ENCODE data around the gene CD72. TPM values are rescaled to one million over a fixed set of nuclear protein-coding genes. Genes with fewer than 3 reads are reported as not detected.
"Not testable (repeated sequence)": the region's sequence is repeated elsewhere in the genome, so short reads cannot be mapped to it uniquely, and the experiment has no call there.

The CD72 gene
- total RNA-seq, 1 experiment from 2014 or later, result 1.4 TPM

DNA sequence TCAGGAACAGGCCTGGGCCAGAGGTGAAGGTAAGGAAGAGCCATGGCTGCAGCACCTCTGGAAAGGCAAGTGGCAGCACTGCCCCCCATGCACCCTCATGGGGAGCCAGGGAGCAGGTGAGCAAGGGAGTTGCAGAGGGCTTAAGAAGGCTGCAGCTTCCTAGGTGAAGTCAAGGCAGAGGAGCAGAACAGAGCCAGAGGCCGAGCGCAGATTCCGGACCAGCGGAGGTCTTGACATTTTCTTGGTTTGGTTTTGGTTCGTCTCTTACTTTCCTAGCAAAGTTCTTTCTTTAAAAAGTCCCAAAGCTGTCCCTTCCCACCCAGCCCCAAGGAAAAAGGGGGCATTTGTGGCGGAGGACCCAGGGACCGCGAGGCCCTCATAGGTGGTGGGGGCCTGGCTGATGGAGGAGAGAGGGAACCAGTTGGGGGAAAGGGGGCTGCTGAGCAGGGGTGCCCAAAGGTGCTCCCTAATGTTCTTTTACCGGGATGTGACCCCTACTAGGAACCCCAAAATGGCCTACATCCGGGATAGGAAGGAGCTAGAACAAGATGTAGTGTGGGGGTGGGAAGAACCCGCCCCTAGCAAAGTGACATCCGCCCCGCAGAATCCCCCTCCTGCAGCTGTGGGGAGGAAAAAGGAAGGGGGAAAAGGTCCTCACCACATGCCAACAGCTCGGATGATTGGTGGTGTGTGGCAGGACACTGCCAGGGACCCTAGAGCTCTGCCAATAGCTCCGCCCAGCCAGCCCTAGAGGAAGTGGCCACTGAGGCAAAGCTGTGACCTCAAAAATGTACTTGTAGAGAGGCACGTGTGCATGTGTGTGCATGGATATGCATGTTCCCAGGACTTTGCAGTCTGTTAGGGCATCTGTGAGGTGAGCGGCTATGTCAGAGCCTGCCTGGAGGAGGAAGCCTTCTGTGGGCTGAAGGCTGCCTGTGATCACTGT lies 914 bp upstream of the CD72 start:
- peak; percentile 40 for DNase-seq (ENCODE audit: low read depth)

DNA sequence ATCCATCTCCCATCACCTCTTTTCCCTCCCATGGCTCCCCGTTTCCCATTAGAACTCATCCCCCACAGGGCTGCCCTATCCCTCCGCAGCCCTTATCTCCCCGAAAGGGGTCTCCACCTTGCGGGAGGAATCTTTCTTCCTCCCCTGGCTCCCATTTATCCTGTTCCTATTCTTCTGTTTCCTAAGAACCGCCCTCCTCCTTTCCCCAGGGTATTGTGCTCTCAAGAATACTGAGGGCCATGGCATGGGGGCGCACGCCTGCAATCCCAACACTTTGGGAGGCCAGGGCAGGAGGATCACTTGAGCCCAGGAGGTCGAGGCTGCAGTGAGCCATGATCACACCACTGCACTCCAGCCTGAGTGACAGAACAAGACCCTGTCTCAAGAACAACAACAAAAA lies 665 bp downstream of the CD72 start:
- DNase-seq (ENCODE audit: low read depth), result no peak

DNA sequence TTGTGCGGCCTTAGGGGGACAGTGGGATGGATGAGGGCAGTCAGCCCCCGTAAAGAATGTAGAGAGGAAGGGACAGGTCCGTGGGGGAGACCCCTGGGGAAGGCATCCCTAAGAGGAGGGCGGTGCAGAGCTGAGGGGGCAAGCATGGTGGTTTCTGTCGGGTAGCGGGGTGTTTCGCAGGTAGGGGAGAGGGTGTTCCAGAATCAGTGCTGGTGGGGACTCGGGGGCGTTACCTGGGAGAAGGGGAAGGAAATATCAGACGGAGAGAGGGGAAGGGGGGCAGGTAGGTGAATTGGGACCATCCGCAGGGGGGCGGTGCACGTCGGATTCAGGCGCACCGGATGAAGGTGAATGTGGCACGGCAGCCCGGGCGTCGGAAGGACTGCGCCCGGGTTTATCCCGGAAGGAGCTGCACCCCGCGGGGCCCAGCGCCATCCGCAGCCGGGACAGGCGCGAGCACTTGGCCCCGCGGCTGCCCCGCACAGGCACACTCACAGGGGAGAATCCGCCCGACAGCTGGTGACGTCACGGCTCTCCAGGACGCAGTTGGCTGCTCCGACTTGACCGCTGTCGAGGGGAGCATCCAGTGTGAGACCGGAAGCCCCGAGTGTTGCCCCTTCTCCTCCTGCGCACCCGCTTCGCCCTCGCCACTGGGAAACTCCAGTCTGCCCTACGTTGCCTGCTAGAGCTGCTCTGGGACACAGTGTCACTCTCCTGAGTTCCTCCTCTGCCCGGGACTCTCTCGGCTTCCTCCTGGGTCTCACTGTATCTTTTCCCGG lies 1.3 kb downstream of the CD72 start:
- no peak for DNase-seq (ENCODE audit: low read depth)

DNA sequence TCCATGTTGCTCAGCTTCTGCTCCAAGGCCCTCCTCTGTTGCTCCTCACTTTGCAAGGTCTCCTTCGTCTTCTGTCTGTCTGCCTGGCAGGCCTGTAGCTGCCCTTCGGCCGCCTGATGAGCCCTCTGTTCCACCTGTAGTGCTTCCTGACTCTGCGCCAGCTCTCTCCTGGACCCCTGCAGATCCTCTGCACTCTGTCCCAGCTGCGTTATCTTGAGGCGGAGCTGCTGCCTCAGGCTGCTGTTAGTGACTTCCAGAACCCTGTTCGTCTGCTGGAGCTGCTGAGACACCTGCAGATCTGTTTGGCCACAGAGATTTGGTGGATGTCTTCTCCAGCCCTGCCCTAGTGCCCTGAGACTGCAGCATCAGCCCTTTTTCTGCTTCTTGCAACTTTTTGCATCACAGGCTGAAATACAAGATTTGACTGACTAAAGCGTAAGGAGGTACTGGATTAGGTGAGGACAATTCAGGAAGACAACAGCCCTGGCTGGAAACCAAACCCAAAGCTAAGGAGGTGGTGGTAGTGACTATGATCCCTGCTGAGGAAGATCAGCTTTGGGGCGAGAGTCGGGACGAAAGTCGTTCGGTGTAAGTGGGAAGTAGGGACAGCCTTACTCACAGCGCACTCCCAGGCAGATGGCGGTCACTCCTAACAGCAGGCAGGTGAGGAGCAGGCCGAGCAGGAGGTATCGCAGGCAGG lies 2.1 kb downstream of the CD72 start:
- DNase-seq (ENCODE audit: low read depth), result no peak

DNA sequence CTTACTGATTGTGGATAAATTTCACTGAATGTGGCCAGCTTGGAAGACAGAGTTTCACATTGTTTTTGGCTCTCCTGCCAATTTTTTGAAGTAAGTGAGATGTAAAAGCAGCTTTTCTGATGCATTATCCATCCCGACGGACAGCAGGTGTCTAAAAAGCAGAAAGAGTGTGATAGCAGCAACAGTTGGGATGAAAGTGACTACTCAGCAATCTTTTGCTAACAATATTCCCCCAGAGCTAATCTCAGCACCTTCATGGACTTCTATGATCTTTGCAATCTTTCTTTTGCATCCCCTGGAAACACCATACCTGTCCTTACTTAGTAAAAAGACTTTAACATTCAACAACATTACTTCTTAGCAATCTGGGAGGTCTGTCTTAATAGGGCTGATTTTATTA lies 5.4 kb downstream of the CD72 start:
- no peak for DNase-seq (ENCODE audit: low read depth)

DNA sequence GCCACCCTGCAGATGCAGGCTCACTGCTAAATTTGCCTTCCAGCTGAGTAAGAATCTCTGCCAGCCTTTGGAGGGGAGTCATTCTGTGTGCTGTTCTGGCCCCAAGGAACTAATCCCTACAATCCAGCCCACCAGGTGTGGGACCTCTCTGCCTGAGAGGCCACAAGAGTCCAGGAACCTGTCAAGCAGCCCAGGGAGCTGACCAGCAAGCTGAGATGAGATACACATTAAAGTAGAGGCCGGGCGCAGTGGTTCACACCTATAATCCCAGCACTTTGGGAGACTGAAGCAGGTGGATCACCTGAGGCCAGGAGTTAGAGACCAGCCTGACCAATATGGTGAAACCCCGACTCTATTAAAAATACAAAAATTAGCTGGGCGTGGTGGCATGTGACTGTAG lies 6.1 kb downstream of the CD72 start:
- not testable (repeated sequence) for DNase-seq (ENCODE audit: low read depth)

DNA sequence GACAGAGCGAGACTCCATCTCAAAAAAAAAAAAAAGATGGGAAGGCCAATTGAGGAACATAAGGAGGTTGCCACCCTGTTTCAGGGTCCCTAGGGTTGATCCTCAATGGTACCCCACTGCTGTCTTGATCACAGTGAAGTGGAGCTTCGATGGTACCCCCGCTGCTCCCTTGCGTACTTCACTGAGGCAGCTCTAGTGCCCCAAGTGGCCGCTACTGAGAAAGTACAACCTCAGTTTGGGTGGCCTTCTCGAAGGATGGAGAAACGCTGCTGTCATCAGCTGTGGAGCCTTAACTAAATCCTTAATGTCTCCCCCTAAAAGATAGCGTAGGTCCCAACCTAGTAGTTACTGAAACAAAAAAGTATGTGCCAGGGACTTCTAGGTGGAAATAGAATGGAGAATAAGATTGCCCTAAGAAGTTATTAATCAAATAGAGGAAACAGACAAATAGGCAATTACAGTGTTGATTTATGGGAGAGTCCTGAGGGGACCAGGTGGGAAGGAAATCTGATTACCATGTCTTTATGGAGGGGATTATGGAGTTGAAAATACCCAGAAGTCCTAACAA lies 6.9 kb downstream of the CD72 start:
- DNase-seq (ENCODE audit: low read depth), result peak; percentile 32

DNA sequence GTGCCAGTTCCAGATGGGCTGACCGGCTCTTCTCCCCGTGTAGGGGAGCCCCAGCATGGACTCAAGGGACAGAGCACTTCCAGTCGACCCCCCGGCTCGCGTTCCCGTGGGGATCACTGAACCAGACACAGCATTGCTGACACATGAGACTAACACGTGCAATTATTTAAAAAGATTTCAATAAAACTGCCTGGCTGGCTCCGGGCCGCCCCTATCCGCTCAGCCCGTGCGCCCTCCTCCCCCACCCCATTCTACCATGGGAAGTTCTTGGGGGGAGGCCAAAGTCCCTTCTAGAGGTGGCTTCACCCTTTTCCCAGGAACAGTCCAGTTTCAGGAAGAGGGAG lies 8.4 kb downstream of the CD72 start:
- DNase-seq (ENCODE audit: low read depth), result no peak

DNA sequence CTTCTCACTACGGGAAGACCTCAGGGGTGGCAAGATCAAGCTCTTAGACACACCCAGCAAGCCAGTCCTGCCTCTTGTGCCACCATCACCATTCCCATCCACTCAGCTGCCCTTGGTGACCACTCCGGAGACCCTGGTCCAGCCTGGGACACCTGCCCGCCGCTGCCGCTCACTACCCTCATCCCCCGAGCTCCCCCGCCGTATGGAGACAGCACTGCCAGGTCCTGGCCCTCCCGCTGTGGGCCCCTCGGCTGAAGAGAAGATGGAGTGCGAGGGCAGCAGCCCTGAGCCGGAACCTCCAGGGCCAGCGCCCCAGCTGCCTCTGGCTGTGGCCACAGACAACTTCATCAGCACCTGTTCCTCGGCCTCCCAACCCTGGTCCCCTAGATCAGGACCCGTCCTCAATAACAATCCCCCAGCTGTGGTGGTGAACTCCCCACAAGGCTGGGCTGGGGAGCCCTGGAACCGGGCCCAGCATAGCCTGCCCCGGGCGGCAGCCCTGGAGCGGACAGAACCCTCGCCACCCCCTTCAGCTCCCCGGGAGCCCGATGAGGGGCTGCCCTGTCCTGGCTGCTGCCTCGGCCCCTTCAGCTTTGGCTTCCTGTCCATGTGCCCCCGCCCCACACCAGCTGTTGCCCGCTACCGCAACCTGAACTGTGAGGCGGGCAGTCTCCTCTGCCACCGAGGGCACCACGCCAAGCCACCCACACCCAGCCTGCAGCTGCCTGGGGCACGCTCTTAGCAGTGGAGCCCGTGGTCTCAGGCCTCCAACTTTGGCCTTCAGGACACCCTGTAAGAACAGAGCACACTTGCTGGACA lies 9.0 kb downstream of the CD72 start:
- DNase-seq (ENCODE audit: low read depth), result peak; percentile 93

DNA sequence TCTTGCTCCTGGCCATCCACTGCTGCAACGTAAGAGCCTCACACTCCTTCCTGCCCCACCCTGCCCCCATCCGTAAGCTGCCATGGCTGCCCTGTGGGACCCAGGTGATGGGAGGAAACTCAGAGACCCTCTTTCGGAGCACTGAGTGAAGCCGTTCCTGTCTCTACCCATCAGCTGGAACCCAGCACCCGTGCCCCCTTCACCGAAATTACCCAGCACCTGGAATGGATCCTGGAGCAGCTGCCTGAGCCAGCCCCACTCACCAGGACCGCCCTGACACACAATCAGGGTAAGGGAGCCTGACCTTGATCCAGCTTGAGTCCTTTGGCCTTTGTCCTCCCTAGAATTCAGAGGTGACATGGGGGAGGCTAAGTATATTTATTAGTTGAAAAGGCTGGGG lies 10.0 kb downstream of the CD72 start:
- DNase-seq (ENCODE audit: low read depth), result no peak

DNA sequence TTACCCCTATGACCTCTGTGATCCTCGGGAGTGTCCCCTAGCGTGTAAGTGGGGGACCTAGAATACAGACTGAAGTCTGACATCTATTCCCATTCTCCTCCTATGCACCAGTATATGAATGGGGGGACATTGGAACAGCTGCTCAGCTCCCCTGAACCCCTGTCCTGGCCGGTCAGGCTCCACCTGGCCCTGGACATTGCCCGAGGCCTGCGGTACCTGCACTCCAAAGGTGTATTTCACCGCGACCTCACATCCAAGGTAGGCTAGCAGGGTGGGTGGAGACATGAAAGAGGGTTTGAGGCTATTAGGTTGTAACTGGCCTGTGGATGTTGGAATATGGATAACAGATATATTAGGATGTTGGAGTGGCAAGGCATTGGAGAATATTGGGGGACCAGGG lies 11.5 kb downstream of the CD72 start:
- DNase-seq (ENCODE audit: low read depth), result no peak

DNA sequence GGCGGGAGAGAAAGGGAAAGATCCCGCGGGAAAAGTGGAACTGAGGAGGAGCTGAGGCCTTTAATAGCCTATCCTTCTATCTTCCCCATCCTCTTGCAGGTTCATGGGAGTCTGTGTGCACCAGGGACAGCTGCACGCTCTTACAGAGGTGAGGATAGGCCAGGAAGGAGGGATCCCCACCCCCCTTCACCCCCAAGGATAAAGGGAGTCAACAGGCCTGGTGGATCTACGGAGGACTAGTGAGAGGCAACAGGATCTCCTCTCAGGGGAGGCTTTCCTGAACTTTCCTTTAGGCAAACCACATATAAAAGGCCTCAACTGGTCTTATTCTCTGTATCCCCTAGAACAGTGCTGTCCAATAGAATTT lies 12.1 kb downstream of the CD72 start:
- DNase-seq (ENCODE audit: low read depth), result peak; percentile 46

DNA sequence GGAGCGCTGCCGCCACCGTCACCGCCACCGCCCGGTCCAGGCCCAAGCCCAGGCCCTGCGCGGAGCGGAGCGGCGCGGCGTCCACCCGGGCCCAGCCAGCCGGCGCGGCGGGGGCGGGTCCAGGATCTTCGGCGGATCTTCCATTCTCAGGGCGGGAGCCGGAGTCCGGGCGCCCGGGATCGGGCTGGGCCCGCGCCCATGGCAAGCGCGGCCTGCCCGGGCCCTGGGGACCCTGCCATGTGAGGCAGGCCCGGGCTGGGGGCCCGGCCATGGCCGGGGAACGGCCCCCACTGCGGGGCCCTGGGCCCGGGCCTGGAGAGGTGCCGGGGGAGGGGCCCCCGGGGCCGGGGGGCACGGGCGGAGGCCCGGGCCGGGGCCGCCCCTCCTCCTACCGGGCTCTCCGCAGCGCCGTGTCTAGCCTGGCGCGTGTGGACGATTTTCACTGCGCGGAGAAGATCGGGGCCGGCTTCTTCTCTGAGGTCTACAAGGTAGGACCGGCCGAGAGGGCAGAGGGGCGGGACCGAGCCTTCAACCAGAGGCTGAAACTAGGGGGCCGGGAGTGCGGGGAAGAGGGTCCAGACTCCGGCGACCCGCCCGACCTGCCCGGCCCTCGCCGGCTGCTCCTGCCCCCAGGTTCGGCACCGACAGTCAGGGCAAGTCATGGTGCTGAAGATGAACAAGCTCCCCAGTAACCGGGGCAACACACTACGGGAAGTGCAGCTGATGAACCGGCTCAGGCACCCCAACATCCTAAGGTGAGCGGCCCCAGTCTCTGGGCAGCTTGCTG lies 12.7 kb downstream of the CD72 start:
- DNase-seq (ENCODE audit: low read depth), result no peak

DNA sequence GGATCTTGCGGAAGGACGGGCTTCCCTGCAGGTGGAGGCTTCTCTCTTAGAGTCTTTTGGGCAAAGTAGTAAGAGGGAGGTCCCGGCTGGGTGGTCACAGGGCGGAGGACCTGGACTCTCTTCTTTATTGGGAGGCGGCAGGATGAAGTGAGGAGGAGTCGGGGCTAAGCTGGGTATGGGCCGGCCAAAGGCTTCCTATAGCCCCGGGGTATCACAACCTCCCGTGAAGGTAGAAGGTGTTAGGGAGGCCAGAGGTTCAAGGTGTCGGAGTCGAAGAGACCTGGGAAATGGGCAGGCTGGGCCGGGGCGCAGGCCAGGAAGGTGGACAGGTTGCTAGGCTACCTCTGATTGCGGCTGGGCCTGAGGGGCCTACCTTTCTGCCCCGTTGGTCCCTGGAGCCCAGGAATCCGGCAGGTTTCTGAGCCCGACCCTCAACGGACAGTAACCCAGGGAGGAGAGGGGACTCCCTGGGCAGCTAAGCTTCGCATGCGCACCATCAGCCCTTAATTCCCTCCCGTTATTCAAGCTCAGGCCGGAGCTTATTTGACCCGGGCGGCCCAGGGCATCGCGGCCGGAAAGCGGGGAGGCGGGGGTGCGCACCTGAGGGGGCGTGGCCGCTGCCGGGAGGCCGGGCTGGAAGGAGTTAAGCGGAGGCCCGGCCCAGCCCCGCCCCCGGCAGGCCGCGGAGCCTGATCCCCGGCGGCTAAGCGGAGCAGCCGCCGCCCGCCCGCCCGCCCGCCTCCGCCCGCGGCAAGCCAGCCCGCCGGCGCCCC lies 13.4 kb downstream of the CD72 start, which contains the start of gene TESK1:
TESK1 (plus strand) TSS at position 685 of the 773 bp plus-strand sequence. CDS start 358 bp downstream, outside the sequence.
- peak; percentile 52 for DNase-seq (ENCODE audit: low read depth)

DNA sequence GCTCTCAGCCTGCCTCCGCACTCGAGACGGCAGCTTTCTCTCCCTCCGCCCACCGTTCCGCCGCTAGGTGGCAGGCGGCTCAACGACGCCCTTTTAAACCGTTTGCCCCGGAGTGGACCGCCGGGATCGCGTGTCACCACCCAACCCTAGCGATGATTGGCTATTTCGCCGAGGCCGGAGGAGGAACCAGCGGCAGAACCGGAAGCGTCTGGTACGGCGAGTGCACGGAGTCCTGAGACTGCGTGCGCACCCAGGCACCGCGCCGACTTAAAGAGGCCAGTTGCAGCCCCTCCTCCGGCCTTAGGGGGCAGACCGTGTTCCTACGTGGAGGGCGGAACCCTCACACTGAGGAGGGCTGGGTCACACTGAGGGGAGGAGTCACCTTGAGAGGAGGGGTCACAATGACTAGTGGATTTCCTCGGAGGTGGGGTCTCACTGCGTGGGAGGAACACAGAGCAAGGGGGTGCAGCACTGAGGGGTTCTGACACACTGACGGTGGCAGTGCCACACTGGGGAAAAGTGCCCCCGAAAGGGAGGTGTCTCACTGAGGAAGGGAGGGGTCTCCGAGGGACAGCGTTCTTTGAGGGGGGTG lies 14.1 kb downstream of the CD72 start:
- DNase-seq (ENCODE audit: low read depth), result peak; percentile 99

DNA sequence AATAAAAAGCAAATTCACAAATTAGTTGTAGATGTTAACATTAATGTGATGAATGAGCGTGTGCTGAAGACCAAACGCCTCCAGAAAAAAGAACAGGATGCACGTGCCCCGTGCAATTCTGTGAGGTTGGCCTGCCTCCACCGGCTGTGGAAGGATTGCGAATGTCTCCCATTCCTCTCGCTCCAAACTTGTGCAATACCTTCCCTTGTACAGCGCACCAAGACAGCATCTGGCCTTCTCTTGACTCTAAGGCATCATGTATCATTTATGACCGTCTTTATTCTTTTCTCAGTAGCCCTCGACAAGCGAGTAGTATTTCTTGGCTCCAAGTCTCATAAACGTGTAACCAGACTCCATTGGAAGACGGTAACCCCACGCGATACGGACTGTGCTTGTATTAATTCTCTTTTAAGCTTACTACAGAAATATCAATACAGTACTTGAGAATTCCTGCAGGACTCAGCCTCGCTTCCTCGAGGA lies 14.7 kb downstream of the CD72 start:
- DNase-seq (ENCODE audit: low read depth), result peak; percentile 76

DNA sequence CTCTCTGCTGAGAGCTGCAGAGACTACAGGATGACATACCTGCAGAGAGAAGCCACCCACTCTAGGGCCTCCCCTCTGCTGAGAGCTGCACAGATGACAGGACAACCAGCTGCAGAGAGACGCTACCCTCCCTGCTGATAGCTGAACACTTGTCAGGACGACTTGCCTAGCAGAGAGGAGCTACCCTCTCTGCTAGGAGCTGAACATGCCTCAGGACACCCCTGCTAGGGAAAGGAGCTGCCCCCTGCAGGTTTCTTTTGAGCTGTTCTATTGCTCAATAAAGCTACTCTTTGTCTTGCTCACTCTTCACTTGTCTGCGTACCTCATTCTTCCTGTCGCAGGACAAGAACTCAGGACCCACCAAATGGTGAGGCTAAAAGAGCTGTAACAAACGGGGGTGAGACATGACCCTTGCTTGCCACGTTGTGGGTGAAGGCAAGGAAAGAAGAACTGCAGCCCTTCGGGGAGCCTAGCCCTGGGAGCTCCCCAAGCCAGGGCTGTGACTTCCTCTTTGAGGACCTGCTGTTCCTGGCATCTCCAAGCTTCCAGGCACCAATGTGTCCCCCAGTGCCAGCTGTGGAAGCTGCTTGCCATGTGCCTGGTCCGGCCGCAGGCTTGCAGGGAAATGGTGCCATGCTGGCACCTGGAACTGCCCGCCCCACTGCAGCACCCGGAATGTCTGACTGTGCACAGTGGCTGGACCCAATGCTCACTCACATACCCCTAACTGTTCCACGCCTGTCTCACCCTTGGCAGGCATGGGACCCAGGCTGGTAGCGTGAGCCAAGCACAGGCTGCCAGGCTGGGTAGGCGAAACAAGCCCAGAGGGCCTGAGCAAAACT lies 18.2 kb downstream of the CD72 start:
- DNase-seq (ENCODE audit: low read depth), result no peak
